ENCODE measurements around the gene DYNLL2. TPM values are rescaled to one million over a fixed set of nuclear protein-coding genes. Genes with fewer than 3 reads are reported as not detected.
"Not testable (repeated sequence)": the region's sequence is repeated elsewhere in the genome, so short reads cannot be mapped to it uniquely, and the experiment has no call there.

DYNLL2 gene
- total RNA-seq, 1 donor = 9.8 TPM

DNA sequence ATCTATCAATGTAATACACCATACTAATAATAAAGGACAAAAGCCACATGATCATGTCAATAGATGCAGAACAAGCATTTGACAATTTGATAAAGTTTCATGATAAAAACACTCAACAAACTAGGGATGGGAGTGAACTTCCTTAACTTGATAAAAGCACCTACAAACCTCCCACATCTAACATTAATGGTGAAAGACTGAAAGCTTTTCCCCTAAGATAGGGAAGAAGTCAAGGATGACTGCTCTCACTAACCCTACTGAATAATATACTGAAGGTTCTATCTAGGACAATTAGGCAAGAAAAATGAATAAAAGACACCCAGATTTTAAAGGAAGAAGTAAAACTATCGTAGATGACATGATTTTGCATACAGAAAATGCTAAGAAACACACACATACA, 10.4 kb upstream of the DYNLL2 start:
- H3K4me2 ChIP-seq (ENCODE audit: insufficient read depth, low read length) = no peak overlapping the region
- no peak for DNase-seq (ENCODE audit: insufficient read length, low spot score, missing footprints)

DNA sequence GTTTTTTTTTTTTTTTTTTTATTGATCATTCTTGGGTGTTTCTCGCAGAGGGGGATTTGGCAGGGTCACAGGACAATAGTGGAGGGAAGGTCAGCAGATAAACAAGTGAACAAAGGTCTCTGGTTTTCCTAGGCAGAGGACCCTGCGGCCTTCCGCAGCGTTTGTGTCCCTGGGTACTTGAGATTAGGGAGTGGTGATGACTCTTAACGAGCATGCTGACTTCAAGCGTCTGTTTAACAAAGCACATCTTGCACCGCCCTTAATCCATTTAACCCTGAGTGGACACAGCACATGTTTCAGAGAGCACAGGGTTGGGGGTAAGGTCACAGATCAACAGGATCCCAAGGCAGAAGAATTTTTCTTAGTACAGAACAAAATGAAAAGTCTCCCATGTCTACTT, 10.0 kb upstream of the DYNLL2 start:
- H3K4me3 ChIP-seq (ENCODE audit: insufficient read depth, low read length); H4K20me1 ChIP-seq (ENCODE audit: insufficient read depth, low read length); H3K36me3 ChIP-seq (ENCODE audit: insufficient read depth, low read length); H3K27ac ChIP-seq (ENCODE audit: low read depth, low read length); DNase-seq (ENCODE audit: insufficient read length, low spot score, missing footprints); H3K4me2 ChIP-seq (ENCODE audit: insufficient read depth, low read length); H2AFZ ChIP-seq (ENCODE audit: low read length); H3K4me1 ChIP-seq (ENCODE audit: insufficient read depth, low read length); H3K79me2 ChIP-seq (ENCODE audit: insufficient read depth, low read length); H3K9me3 ChIP-seq (ENCODE audit: low read depth, low read length): not testable (repeated sequence)
- H3K27me3 ChIP-seq (ENCODE audit: insufficient read depth, low read length) = peaks cover 12% of the 10 kb centered on the region

More for the DNA sequence above, 10.4 kb upstream of the DYNLL2 start:
- peaks cover 12% of the 10 kb centered on the region for H3K27me3 ChIP-seq (ENCODE audit: insufficient read depth, low read length)
- H3K27ac ChIP-seq (ENCODE audit: low read depth, low read length) = no peak overlapping the region
- no peak overlapping the region for H3K4me3 ChIP-seq (ENCODE audit: insufficient read depth, low read length)
- TF ChIP-seq, protein P1, sequence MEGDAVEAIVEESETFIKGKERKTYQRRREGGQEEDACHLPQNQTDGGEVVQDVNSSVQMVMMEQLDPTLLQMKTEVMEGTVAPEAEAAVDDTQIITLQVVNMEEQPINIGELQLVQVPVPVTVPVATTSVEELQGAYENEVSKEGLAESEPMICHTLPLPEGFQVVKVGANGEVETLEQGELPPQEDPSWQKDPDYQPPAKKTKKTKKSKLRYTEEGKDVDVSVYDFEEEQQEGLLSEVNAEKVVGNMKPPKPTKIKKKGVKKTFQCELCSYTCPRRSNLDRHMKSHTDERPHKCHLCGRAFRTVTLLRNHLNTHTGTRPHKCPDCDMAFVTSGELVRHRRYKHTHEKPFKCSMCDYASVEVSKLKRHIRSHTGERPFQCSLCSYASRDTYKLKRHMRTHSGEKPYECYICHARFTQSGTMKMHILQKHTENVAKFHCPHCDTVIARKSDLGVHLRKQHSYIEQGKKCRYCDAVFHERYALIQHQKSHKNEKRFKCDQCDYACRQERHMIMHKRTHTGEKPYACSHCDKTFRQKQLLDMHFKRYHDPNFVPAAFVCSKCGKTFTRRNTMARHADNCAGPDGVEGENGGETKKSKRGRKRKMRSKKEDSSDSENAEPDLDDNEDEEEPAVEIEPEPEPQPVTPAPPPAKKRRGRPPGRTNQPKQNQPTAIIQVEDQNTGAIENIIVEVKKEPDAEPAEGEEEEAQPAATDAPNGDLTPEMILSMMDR (IDR thresholded peaks at IDR 0.05; ENCODE audit: extremely low read depth, low read depth, low read length) = no peak
- no peaks in the 10 kb centered on the region for H4K20me1 ChIP-seq (ENCODE audit: insufficient read depth, low read length)
- no peak overlapping the region for H2AFZ ChIP-seq (ENCODE audit: low read length)
- H3K9me3 ChIP-seq (ENCODE audit: low read depth, low read length) = no peaks in the 10 kb centered on the region
- H3K79me2 ChIP-seq (ENCODE audit: insufficient read depth, low read length) = no peaks in the 10 kb centered on the region
- no peaks in the 10 kb centered on the region for H3K36me3 ChIP-seq (ENCODE audit: insufficient read depth, low read length)
- H3K4me1 ChIP-seq (ENCODE audit: insufficient read depth, low read length) = no peaks in the 10 kb centered on the region

DNA sequence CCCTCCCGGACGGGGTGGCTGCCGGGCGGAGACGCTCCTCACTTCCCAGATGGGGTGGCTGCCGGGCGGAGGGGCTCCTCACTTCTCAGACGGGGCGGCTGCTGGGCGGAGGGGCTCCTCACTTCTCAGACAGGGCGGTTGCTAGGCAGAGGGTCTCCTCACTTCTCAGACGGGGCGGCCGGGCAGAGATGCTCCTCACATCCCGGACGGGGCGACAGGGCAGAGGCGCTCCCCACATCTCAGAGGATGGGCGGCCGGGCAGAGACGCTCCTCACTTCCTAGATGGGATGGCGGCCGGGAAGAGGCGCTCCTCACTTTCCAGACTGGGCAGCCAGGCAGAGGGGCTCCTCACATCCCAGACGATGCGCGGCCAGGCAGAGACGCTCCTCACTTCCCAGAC, 8.8 kb upstream of the DYNLL2 start:
- not testable (repeated sequence) for H3K4me2 ChIP-seq (ENCODE audit: insufficient read depth, low read length); H3K79me2 ChIP-seq (ENCODE audit: insufficient read depth, low read length); DNase-seq (ENCODE audit: insufficient read length, low spot score, missing footprints); H3K36me3 ChIP-seq (ENCODE audit: insufficient read depth, low read length); H3K9me3 ChIP-seq (ENCODE audit: low read depth, low read length); H3K27ac ChIP-seq (ENCODE audit: low read depth, low read length); H3K4me1 ChIP-seq (ENCODE audit: insufficient read depth, low read length); H2AFZ ChIP-seq (ENCODE audit: low read length); H4K20me1 ChIP-seq (ENCODE audit: insufficient read depth, low read length); H3K4me3 ChIP-seq (ENCODE audit: insufficient read depth, low read length)
- H3K27me3 ChIP-seq (ENCODE audit: insufficient read depth, low read length) = peaks cover 17% of the 10 kb centered on the region

DNA sequence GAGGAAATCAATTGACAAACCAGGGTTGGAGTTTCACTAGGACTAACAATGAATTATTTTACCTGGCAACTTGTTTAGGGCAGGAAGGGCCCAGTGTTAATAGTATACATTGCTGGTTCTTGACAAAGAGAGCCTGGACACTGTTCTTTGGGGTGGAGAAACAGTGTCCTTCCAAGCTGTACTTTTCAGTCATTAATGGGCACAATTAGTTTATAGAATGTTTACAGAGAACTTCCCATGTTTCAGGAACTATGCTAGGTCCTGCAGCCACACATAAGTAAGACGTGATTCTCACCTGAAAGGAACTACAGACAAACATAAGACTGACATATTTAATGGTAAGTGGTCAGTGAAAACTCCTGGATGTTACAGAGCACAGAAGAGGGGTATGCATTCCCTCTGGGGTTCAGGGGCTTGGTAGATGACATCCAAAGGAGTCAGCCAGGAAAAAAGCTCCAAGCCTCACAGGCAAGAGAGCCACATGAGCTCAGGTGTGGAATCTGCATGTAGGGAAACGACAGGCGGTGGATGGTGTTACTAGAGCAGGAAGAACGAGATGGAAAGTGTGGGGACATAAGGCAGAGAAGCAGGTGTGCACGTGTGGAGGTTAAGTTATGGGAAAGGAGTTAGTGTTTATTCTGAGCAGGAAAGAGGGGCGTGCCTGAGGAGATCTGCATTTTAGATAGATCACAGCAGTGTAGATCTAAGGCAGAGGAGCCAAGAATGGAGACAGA, 3.8 kb upstream of the DYNLL2 start:
- no peak for DNase-seq (ENCODE audit: insufficient read length, low spot score, missing footprints)

More for the DNA sequence above, 3.8 kb upstream of the DYNLL2 start:
- Histone ChIP-seq H3K4me1 (ENCODE audit: insufficient read depth, low read length) (peaks cover 5% of the 10 kb centered on the region), H3K36me3 (ENCODE audit: insufficient read depth, low read length) (no peaks in the 10 kb centered on the region), H3K27ac (ENCODE audit: low read depth, low read length) (no peak overlapping the region), H3K9me3 (ENCODE audit: low read depth, low read length) (no peaks in the 10 kb centered on the region), H3K27me3 (ENCODE audit: insufficient read depth, low read length) (peaks cover 16% of the 10 kb centered on the region), H2AFZ (ENCODE audit: low read length) (no peak overlapping the region), H4K20me1 (ENCODE audit: insufficient read depth, low read length) (peaks cover 5% of the 10 kb centered on the region), H3K79me2 (ENCODE audit: insufficient read depth, low read length) (peaks cover 11% of the 10 kb centered on the region), H3K4me3 (ENCODE audit: insufficient read depth, low read length) (no peak overlapping the region), H3K4me2 (ENCODE audit: insufficient read depth, low read length) (no peak overlapping the region)
- TF ChIP-seq, protein P1 (IDR thresholded peaks at IDR 0.05; ENCODE audit: extremely low read depth, low read depth, low read length) = no peak
